ENCODE data around the gene HIVEP3. TPM values are rescaled to one million over a fixed set of nuclear protein-coding genes. Genes with fewer than 3 reads are reported as not detected.

HIVEP3 gene
- total RNA-seq, 1 donor, result 1.2 TPM

- DNase-seq (ENCODE audit: low read depth), result no peak
- no peak overlapping the region for H3K4me3 ChIP-seq (ENCODE audit: low read depth, low read length)
- TF ChIP-seq, protein P1, sequence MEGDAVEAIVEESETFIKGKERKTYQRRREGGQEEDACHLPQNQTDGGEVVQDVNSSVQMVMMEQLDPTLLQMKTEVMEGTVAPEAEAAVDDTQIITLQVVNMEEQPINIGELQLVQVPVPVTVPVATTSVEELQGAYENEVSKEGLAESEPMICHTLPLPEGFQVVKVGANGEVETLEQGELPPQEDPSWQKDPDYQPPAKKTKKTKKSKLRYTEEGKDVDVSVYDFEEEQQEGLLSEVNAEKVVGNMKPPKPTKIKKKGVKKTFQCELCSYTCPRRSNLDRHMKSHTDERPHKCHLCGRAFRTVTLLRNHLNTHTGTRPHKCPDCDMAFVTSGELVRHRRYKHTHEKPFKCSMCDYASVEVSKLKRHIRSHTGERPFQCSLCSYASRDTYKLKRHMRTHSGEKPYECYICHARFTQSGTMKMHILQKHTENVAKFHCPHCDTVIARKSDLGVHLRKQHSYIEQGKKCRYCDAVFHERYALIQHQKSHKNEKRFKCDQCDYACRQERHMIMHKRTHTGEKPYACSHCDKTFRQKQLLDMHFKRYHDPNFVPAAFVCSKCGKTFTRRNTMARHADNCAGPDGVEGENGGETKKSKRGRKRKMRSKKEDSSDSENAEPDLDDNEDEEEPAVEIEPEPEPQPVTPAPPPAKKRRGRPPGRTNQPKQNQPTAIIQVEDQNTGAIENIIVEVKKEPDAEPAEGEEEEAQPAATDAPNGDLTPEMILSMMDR (IDR thresholded peaks at IDR 0.05; ENCODE audit: insufficient read depth, low read length), result no peak
These were observed 205.6 kb downstream of the HIVEP3 start for GRCh38 chr1:41713141-41713540.

GRCh38 chr1:41712695-41713094 lies 206.0 kb downstream of the HIVEP3 start:
- no peak overlapping the region for H3K4me3 ChIP-seq (ENCODE audit: low read depth, low read length)
- DNase-seq (ENCODE audit: low read depth), result no peak
- TF ChIP-seq, protein P1 (IDR thresholded peaks at IDR 0.05; ENCODE audit: insufficient read depth, low read length), result no peak

- no peak for DNase-seq (ENCODE audit: low read depth)
- H3K4me3 ChIP-seq (ENCODE audit: low read depth, low read length), result no peak overlapping the region
- TF ChIP-seq, protein P1 (IDR thresholded peaks at IDR 0.05; ENCODE audit: insufficient read depth, low read length), result no peak
These were observed 206.6 kb downstream of the HIVEP3 start for GRCh38 chr1:41712081-41712480.

DNA sequence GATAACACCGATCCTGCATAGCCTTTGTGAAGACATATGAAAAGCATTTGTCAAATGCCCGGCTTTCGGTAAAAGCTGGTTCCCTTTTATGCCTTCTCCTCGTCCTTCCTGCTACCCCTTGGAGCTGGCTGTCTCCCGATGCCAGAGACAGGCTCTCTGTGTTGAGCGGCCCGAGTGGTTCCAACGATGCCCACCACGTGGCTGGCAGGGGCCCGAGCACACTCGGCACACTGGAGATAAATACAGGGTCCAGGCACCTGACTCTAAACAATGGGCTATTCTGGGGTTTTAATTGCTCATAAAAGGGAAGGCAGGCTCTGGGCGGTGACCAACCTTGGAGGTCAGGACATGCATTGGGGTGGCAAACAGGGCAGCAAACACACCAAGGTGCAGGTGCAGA lies 207.1 kb downstream of the HIVEP3 start:
- TF ChIP-seq, protein P1 (IDR thresholded peaks at IDR 0.05; ENCODE audit: insufficient read depth, low read length), result no peak
- H3K4me3 ChIP-seq (ENCODE audit: low read depth, low read length), result no peak overlapping the region
- DNase-seq (ENCODE audit: low read depth), result no peak

GRCh38 chr1:41710980-41711379 lies 207.7 kb downstream of the HIVEP3 start:
- TF ChIP-seq, protein P1 (IDR thresholded peaks at IDR 0.05; ENCODE audit: insufficient read depth, low read length), result no peak
- H3K4me3 ChIP-seq (ENCODE audit: low read depth, low read length), result no peak overlapping the region
- DNase-seq (ENCODE audit: low read depth), result no peak

- no peak for DNase-seq (ENCODE audit: low read depth)
- TF ChIP-seq, protein P1 (IDR thresholded peaks at IDR 0.05; ENCODE audit: insufficient read depth, low read length), result no peak
- H3K4me3 ChIP-seq (ENCODE audit: low read depth, low read length), result no peak overlapping the region
These were observed 208.8 kb downstream of the HIVEP3 start for GRCh38 chr1:41709873-41710272.

GRCh38 chr1:41709331-41709730 lies 209.4 kb downstream of the HIVEP3 start:
- TF ChIP-seq, protein P1 (IDR thresholded peaks at IDR 0.05; ENCODE audit: insufficient read depth, low read length), result no peak
- DNase-seq (ENCODE audit: low read depth), result no peak
- H3K4me3 ChIP-seq (ENCODE audit: low read depth, low read length), result no peak overlapping the region

Data from fibroblast of the aortic adventitia (primary cell).